ENCODE data around the gene COL6A2.

- TF ChIP-seq CTCF (IDR thresholded peaks at IDR 0.05) (no peak), POLR2A (IDR thresholded peaks at IDR 0.05) (no peak), POLR2AphosphoS5 (IDR thresholded peaks at IDR 0.05; ENCODE audit: insufficient read depth in 1 of 2, low read depth in 1 of 2) (peak in 1 of 2 donors; percentile 22)
Measured at GRCh38 chr21:46092811-46093667, 4.9 kb upstream of the COL6A2 start.
